ENCODE measurements around the gene CNNM2. TPM values are rescaled to one million over a fixed set of nuclear protein-coding genes. Genes with fewer than 3 reads are reported as not detected.
"Not testable (repeated sequence)": the region's sequence is repeated elsewhere in the genome, so short reads cannot be mapped to it uniquely, and the experiment has no call there.

Gene CNNM2
- total RNA-seq, 6 experiments from 2014 or later: 7.7 to 9.1 (median 8.1) TPM

DNA sequence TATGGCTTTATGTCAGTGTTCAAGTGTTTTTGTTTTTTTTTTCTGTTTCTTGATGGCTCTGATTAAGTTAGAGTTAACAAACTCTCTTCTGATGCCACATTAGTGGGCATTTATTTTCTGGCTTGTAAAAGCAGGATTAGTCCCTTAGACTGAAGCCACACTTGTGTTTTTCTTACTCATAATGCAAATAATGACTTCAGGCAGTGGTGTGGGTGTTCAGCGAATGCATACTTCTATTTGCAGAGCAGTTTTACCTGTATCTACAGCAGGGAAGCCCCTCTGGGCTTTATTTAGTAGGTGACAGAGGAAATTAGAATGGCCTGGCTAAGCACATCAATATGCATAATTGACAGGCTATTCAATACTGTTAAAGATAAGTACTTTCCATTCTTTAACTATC is 79.9 kb downstream of the CNNM2 start:
- no peak overlapping the region for H3K27ac Mint-ChIP-seq
- H3K4me3 Mint-ChIP-seq: no peak overlapping the region
- H3K27me3 Mint-ChIP-seq (ENCODE audit: insufficient read depth): peaks cover 3% of the 10 kb centered on the region
- no peaks in the 10 kb centered on the region for H3K36me3 Mint-ChIP-seq (ENCODE audit: low read depth)
- no peaks in the 10 kb centered on the region for H3K9me3 Mint-ChIP-seq
- TF ChIP-seq, protein P1, sequence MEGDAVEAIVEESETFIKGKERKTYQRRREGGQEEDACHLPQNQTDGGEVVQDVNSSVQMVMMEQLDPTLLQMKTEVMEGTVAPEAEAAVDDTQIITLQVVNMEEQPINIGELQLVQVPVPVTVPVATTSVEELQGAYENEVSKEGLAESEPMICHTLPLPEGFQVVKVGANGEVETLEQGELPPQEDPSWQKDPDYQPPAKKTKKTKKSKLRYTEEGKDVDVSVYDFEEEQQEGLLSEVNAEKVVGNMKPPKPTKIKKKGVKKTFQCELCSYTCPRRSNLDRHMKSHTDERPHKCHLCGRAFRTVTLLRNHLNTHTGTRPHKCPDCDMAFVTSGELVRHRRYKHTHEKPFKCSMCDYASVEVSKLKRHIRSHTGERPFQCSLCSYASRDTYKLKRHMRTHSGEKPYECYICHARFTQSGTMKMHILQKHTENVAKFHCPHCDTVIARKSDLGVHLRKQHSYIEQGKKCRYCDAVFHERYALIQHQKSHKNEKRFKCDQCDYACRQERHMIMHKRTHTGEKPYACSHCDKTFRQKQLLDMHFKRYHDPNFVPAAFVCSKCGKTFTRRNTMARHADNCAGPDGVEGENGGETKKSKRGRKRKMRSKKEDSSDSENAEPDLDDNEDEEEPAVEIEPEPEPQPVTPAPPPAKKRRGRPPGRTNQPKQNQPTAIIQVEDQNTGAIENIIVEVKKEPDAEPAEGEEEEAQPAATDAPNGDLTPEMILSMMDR (IDR thresholded peaks at IDR 0.05): no peak
- DNase-seq: no peak
- peaks cover 12% of the 10 kb centered on the region for H3K4me1 Mint-ChIP-seq (ENCODE audit: low read depth)

GRCh38 chr10:102998399-102998907 is 80.4 kb downstream of the CNNM2 start:
- Mint-ChIP-seq H3K4me3 (no peak overlapping the region), H3K27me3 (ENCODE audit: insufficient read depth) (peaks cover 3% of the 10 kb centered on the region), H3K9me3 (no peaks in the 10 kb centered on the region), H3K27ac (no peak overlapping the region), H3K36me3 (ENCODE audit: low read depth) (no peaks in the 10 kb centered on the region), H3K4me1 (ENCODE audit: low read depth) (peaks cover 12% of the 10 kb centered on the region)
- DNase-seq: no peak
- TF ChIP-seq, protein P1 (IDR thresholded peaks at IDR 0.05): no peak

GRCh38 chr10:103000050-103000449 is 82.0 kb downstream of the CNNM2 start:
- H3K27ac Mint-ChIP-seq; H3K9me3 Mint-ChIP-seq; DNase-seq; H3K27me3 Mint-ChIP-seq (ENCODE audit: insufficient read depth); H3K36me3 Mint-ChIP-seq (ENCODE audit: low read depth); H3K4me3 Mint-ChIP-seq: not testable (repeated sequence)
- H3K4me1 Mint-ChIP-seq (ENCODE audit: low read depth): peaks cover 12% of the 10 kb centered on the region

DNA sequence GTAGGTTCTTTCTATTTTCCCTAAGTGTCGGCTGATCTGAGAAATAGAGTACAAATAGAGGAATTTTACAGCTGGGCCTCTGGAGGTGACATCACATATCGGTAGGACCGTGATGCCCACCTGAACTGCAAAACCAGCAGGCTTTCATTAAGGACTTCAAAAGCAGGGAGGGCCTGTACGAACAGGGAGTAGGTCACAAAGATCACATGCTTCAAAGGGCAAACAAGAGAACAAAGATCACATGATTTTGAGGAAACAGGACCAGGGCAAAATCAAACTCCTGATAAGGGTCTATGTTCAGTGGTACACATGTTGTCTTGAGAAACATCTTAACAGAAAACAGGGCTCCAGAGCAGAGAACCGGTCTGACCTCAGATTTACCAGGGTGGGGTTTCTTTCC is 88.9 kb downstream of the CNNM2 start:
- Mint-ChIP-seq H3K27ac (no peak overlapping the region), H3K9me3 (peaks cover 15% of the 10 kb centered on the region), H3K36me3 (ENCODE audit: low read depth) (peaks cover 17% of the 10 kb centered on the region), H3K4me3 (no peak overlapping the region), H3K4me1 (ENCODE audit: low read depth) (peaks cover 6% of the 10 kb centered on the region; the same call in 1 of the 2 replicates), H3K27me3 (ENCODE audit: insufficient read depth) (no peaks in the 10 kb centered on the region)
- no peak for DNase-seq
- TF ChIP-seq, protein P1 (IDR thresholded peaks at IDR 0.05): no peak

- no peaks in the 10 kb centered on the region for H3K9me3 Mint-ChIP-seq
- no peaks in the 10 kb centered on the region; the same call in 1 of the 2 replicates for H3K27me3 Mint-ChIP-seq (ENCODE audit: insufficient read depth)
- DNase-seq: no peak
- H3K27ac Mint-ChIP-seq: no peak overlapping the region
- TF ChIP-seq, protein P1 (IDR thresholded peaks at IDR 0.05): no peak
- H3K4me3 Mint-ChIP-seq: no peak overlapping the region
- H3K36me3 Mint-ChIP-seq (ENCODE audit: low read depth): no peaks in the 10 kb centered on the region
- H3K4me1 Mint-ChIP-seq (ENCODE audit: low read depth): peaks cover 7% of the 10 kb centered on the region; the same call in 1 of the 2 replicates
These were observed 95.3 kb downstream of the CNNM2 start for GRCh38 chr10:103013416-103013815.

DNA sequence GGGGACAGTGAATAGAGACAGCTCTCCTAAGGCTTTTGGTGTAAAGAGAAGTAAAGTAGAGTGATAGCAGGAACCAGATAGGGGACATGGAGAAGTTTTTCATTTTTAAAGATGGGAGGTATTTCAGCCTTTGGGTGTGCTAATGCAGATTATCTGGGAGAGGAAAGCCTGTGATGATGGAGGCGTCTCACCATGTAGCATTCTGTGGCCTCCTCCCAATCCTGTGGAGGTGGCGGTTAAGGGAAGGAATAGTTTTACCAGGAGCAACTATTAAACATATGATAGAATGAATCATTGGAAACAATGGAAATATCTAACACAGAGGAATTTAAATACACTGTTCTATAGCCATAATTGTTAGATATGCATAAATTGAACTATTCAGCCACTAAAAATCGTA is 101.3 kb downstream of the CNNM2 start:
- TF ChIP-seq, protein P1 (IDR thresholded peaks at IDR 0.05): no peak
- no peak overlapping the region for H3K4me3 Mint-ChIP-seq
- H3K27ac Mint-ChIP-seq: no peak overlapping the region
- no peaks in the 10 kb centered on the region; the same call in none of the 2 replicates for H3K27me3 Mint-ChIP-seq (ENCODE audit: insufficient read depth)
- no peaks in the 10 kb centered on the region for H3K36me3 Mint-ChIP-seq (ENCODE audit: low read depth)
- DNase-seq: no peak
- H3K9me3 Mint-ChIP-seq: no peaks in the 10 kb centered on the region
- no peaks in the 10 kb centered on the region for H3K4me1 Mint-ChIP-seq (ENCODE audit: low read depth)
